Fibroblast of lung (primary cell): ENCODE data around the gene RBMS1.

ENCODE experiments used
- CTCF ChIP-seq, 2 donors: IDR thresholded peaks in 1 of 2; conservative IDR thresholded peaks in 1 of 2; 1 replicate in 1 of 2; 2 replicates in 1 of 2; pipeline ENCODE4 v1.5.1; 2011 to 2012; ENCODE audit warnings: low read length in 2 of 2, control low read depth in 1 of 2, inconsistent platforms in 1 of 2, low read depth in 1 of 2, mild to moderate bottlenecking in 1 of 2
- EZH2 ChIP-seq: IDR thresholded peaks from 2 replicates; pipeline ENCODE4 v1.5.1; 2012; ENCODE audit warnings: low read length, control low read depth, mild to moderate bottlenecking; ENCODE audit errors: missing control alignments

GRCh38 chr2:160362018-160362417 is 131.6 kb downstream of the RBMS1 start:
- TF ChIP-seq CTCF (conservative IDR thresholded peaks at IDR 0.05 in 1 of 2, IDR thresholded peaks at IDR 0.05 in 1 of 2; ENCODE audit: low read depth in 1 of 2, low read length in 2 of 2) (no peak), EZH2 (no peak)
